Esophagus muscularis mucosa (tissue), 4 donors: ENCODE data around the gene NDUFC2.

Experiments used
- CTCF ChIP-seq, 3 experiments: fragments of 200-600 bp in 2 of 3; fragments of 450-650 bp in 1 of 3; sonication (generic) in 2 of 3; IDR thresholded peaks; one replicate each; pipeline ENCODE4 v1.5.1; 2017 to 2019; ENCODE audit warnings: antibody characterized with exemption in 3 of 3, mild to moderate bottlenecking in 2 of 3, moderate library complexity in 1 of 3
- EP300 ChIP-seq: sonication (generic); formaldehyde crosslinking; IDR thresholded peaks from one replicate; pipeline ENCODE4 v1.6.1; 2017; ENCODE audit warnings: antibody characterized with exemption
- POLR2A ChIP-seq: fragments of 450-650 bp; IDR thresholded peaks from one replicate; pipeline ENCODE4 v1.6.1; 2017; ENCODE audit warnings: antibody characterized with exemption, moderate library complexity, mild to moderate bottlenecking, low read depth

GRCh38 chr11:78023426-78023825 lies 56.2 kb downstream of the NDUFC2 start:
- TF ChIP-seq EP300 (no peak), CTCF (IDR thresholded peaks at IDR 0.05) (no peak), POLR2A (no peak)
